HCT116 (cell line): ENCODE measurements around the gene VWA7. TPM values are rescaled to one million over a fixed set of nuclear protein-coding genes. Genes with fewer than 3 reads are reported as not detected.
A peak's percentile ranks its signal among the peaks of the same experiment; 100 is the strongest.

Experiments used
- ATAC-seq: fragments of 200-7000 bp; cut with Tn5 transposase; 2 replicates; pipeline ENCODE4 v1.9.1; 2020; ENCODE audit warnings: mild to moderate bottlenecking, moderate library complexity
- BruUV-seq: library from RNA; stranded (reverse); fragments of 400-500 nt; replicated peaks from 2 replicates; lab custom pipeline; 2021; lab: Mats Ljungman, UMichigan
- CTCF ChIA-PET: fragments of 300-600 bp; sonication (Branson Sonifier 250); formaldehyde crosslinking; loops from one replicate; lab custom pipeline; 2021; ENCODE audit warnings: antibody characterized with exemption; lab: Charles Lee
- POLR2A ChIA-PET: fragments of 300-600, 350-600 bp; sonication (Branson Sonifier 250); formaldehyde crosslinking; loops from one replicate; lab custom pipeline; 2021; ENCODE audit warnings: antibody characterized with exemption; lab: Charles Lee
- RAD21 ChIA-PET, 2 experiments: fragments of 300-600 bp; sonication (Branson Sonifier 250); formaldehyde crosslinking; loops; one replicate each; lab custom pipeline; 2023; ENCODE audit warnings: low total read pairs in 2 of 2; ENCODE audit not compliant: uncharacterized antibody in 2 of 2, unreplicated experiment in 2 of 2, low non-redundant PET in 1 of 2; lab: Charles Lee
- DNase-seq: peaks from one replicate; pipeline ENCODE4 v3.0.0-alpha.2; 2010; ENCODE audit warnings: low read depth, low spot score
- H2AFZ ChIP-seq: fragments of 200-600 bp; shearing (Covaris generic), sonication (generic); 2 replicates; pipeline ENCODE4 v1.6.1; 2017; ENCODE audit warnings: low read depth, mixed run types, mixed read lengths, antibody characterized with exemption, low read length; ENCODE audit not compliant: poor library complexity, severe bottlenecking
- H3K27ac ChIP-seq: 2 replicates; pipeline ENCODE4 v1.5.1; 2012; ENCODE audit warnings: low read depth, low read length
- H3K27me3 ChIP-seq: fragments of 200-600 bp; sonication (generic); 2 replicates; pipeline ENCODE4 v1.6.1; 2016; ENCODE audit warnings: mixed run types, low read length, mixed read lengths; ENCODE audit not compliant: insufficient read depth
- H3K36me3 ChIP-seq, 2 experiments: fragments of 200-500 bp in 1 of 2; fragments of 200-600 bp in 1 of 2; sonication (Bioruptor generic) in 1 of 2; sonication (generic) in 1 of 2; 2 replicates each; pipeline versions ENCODE4 v1.5.1 to v1.6.1; 2014 to 2016; ENCODE audit warnings: low read length in 2 of 2, inconsistent platforms in 1 of 2, mixed read lengths in 1 of 2, mixed run types in 1 of 2; ENCODE audit not compliant: insufficient read depth in 2 of 2, control insufficient read depth in 1 of 2
- H3K4me1 ChIP-seq, 2 experiments: fragments of 200-600 bp in 1 of 2; sonication (generic) in 1 of 2; 2 replicates each; pipeline versions ENCODE4 v1.5.1 to v1.6.1; 2012 to 2017; ENCODE audit warnings: low read length in 2 of 2, inconsistent platforms in 1 of 2, mild to moderate bottlenecking in 1 of 2, mixed read lengths in 1 of 2, mixed run types in 1 of 2, moderate library complexity in 1 of 2; ENCODE audit not compliant: insufficient read depth in 2 of 2, control insufficient read depth in 1 of 2
- H3K4me2 ChIP-seq: fragments of 200-600 bp; sonication (generic); 2 replicates; pipeline ENCODE4 v1.6.1; 2017; ENCODE audit warnings: mixed run types, low read length, mixed read lengths
- H3K4me3 ChIP-seq, 2 experiments: fragments of 200-600 bp in 1 of 2; sonication (generic) in 1 of 2; replicated peaks in 1 of 2; 2 replicates each; pipeline ENCODE4 v1.5.1; 2011 to 2016; ENCODE audit warnings: low read length in 2 of 2, control low read depth in 1 of 2, low read depth in 1 of 2, mild to moderate bottlenecking in 1 of 2, mixed read lengths in 1 of 2, mixed run types in 1 of 2
- H3K79me2 ChIP-seq: fragments of 200-600 bp; sonication (generic); 2 replicates; pipeline ENCODE4 v1.6.1; 2017; ENCODE audit warnings: mild to moderate bottlenecking, mixed run types, low read length, moderate library complexity, mixed read lengths; ENCODE audit not compliant: insufficient read depth
- H3K9ac ChIP-seq: fragments of 200-600 bp; sonication (generic); 2 replicates; pipeline ENCODE4 v1.6.1; 2016; ENCODE audit warnings: low read length, mixed read lengths
- H3K9me2 ChIP-seq: fragments of 200-600 bp; sonication (generic), shearing (Covaris generic); 2 replicates; pipeline ENCODE4 v1.6.1; 2017; ENCODE audit warnings: mixed run types, mild to moderate bottlenecking, moderate library complexity; ENCODE audit not compliant: insufficient read depth
- H3K9me3 ChIP-seq, 2 experiments: fragments of 200-500 bp in 1 of 2; fragments of 200-600 bp in 1 of 2; sonication (Bioruptor generic) in 1 of 2; sonication (generic) in 1 of 2; 2 replicates each; pipeline ENCODE4 v1.6.1; 2014 to 2017; ENCODE audit warnings: low read length in 2 of 2, mixed read lengths in 2 of 2, inconsistent platforms in 1 of 2, low read depth in 1 of 2, mild to moderate bottlenecking in 1 of 2, mixed run types in 1 of 2, moderate library complexity in 1 of 2; ENCODE audit not compliant: control insufficient read depth in 1 of 2, insufficient read depth in 1 of 2
- H4K20me1 ChIP-seq: fragments of 200-600 bp; sonication (generic), shearing (Covaris generic); 2 replicates; pipeline ENCODE4 v1.6.1; 2017; ENCODE audit warnings: mixed run types, mild to moderate bottlenecking, moderate library complexity; ENCODE audit not compliant: insufficient read depth
- CEBPB ChIP-seq: IDR thresholded peaks from 2 replicates; pipeline ENCODE4 v1.6.1; 2012; ENCODE audit warnings: low read depth
- ELF1 ChIP-seq: IDR thresholded peaks from 2 replicates; pipeline ENCODE4 v1.6.1; 2012; ENCODE audit warnings: low read depth, borderline replicate concordance
- FOSL1 ChIP-seq: IDR thresholded peaks from 2 replicates; pipeline ENCODE4 v1.6.1; 2012; ENCODE audit warnings: low read depth
- RAD21 ChIP-seq: IDR thresholded peaks from 2 replicates; pipeline ENCODE4 v1.6.1; 2012; ENCODE audit warnings: low read depth, mild to moderate bottlenecking
- ZFX ChIP-seq: fragments of 450-650 bp; IDR thresholded peaks from 2 replicates; pipeline ENCODE4 v1.6.1; 2017
- intact Hi-C: fragments of 100-400 bp; cut with micrococcal nuclease; formaldehyde crosslinking; loops from 2 replicates; pipeline ENCODE4 v1.10.0; 2022
- total RNA-seq: library from RNA; stranded (reverse); gene quantifications from one replicate; pipeline ENCODE4 v1.2.1, GENCODE V29; 2021; ENCODE audit not compliant: unreplicated experiment

The VWA7 gene
- total RNA-seq, 1 experiment from 2014 or later: 14.6 TPM

- Histone ChIP-seq H4K20me1 (no peaks in the 10 kb centered on the region), H3K79me2 (peaks cover 20% of the 10 kb centered on the region), H3K27ac (peak overlapping the region; percentile 99; the same call in 1 of the 2 replicates), H3K9me2 (no peaks in the 10 kb centered on the region), H3K4me1 (peaks cover 32 to 46% of the 10 kb centered on the region in 2 experiments), H3K4me2 (no peak overlapping the region), H2AFZ (no peak overlapping the region), H3K27me3 (no peaks in the 10 kb centered on the region), H3K36me3 (peaks cover 16 to 33% of the 10 kb centered on the region in 2 experiments; a peak in 3 of 4 replicates), H3K4me3 (no peak overlapping the region), H3K9me3 (no peaks in the 10 kb centered on the region), H3K9ac (no peak overlapping the region)
- intact Hi-C loops: no loop called here
- no peak for TF ChIP-seq RAD21
- ChIA-PET POLR2A (interaction anchor here (0.7 to 0.8 kb wide), 2 partner anchors 57 to 86 kb away, joined by 3 to 4 read pairs; partner anchors contain the start of gene HSPA1B), RAD21 (interaction anchor here in 1 of 2 experiments (0.6 kb wide), 1 partner anchor 29 kb away, joined by 7 read pairs; no protein-coding TSS in a partner anchor), CTCF (no interaction called here)
- BruUV-seq: TSS peak; percentile 10
- ATAC-seq (no peak), DNase-seq (no peak)
Measured at GRCh38 chr6:31741815-31742214, 35.3 kb downstream of the VWA7 start.

GRCh38 chr6:31740397-31741223, 36.5 kb downstream of the VWA7 start:
- intact Hi-C loops: no loop called here
- DNase-seq (no peak), ATAC-seq (no peak)
- TF ChIP-seq ELF1: no peak
- TF ChIP-seq CEBPB: no peak
- TF ChIP-seq FOSL1: no peak
- peak; percentile 57; the same call in 1 of the 2 replicates for TF ChIP-seq ZFX
- Histone ChIP-seq H3K9me2 (no peaks in the 10 kb centered on the region), H3K4me3 (peak overlapping the region; percentile 86 to 92), H3K4me2 (peak overlapping the region; percentile 97), H3K9ac (peak overlapping the region; percentile 99), H4K20me1 (no peaks in the 10 kb centered on the region), H3K79me2 (peaks cover 32% of the 10 kb centered on the region), H3K9me3 (no peaks in the 10 kb centered on the region), H3K4me1 (peaks cover 35 to 51% of the 10 kb centered on the region in 2 experiments), H3K36me3 (peaks cover 16 to 33% of the 10 kb centered on the region in 2 experiments; a peak in 3 of 4 replicates), H2AFZ (no peak overlapping the region), H3K27ac (peak overlapping the region; percentile 99), H3K27me3 (no peaks in the 10 kb centered on the region)
- POLR2A ChIA-PET: interaction anchor here (1.1 to 4.3 kb wide), 6 partner anchors 38 to 122 kb away, joined by 3 to 21 read pairs (median 4); partner anchors contain the start of genes ABHD16A, C6orf47, GPANK1 and HSPA1B
- CTCF ChIA-PET: interaction anchor here (3.6 kb wide), 1 partner anchor 29 kb away, joined by 25 read pairs; no protein-coding TSS in a partner anchor
- BruUV-seq: no TSS peak
- RAD21 ChIA-PET: interaction anchor here in 1 of 2 experiments (0.6 kb wide), 1 partner anchor 35 kb away, joined by 5 read pairs; no protein-coding TSS in a partner anchor
